ENCODE data around the gene RBM33. TPM values are rescaled to one million over a fixed set of nuclear protein-coding genes. Genes with fewer than 3 reads are reported as not detected.

Gene RBM33
- total and polyA plus RNA-seq, 10 donors, result 9.7 to 109 (median 90.0) TPM

GRCh38 chr7:155669717-155670505, 25.4 kb downstream of the RBM33 start:
- no peak for DNase-seq
- H3K4me1 ChIP-seq, result peaks cover 0 to 85% (median 50%) of the 10 kb centered on the region in 6 donors

GRCh38 chr7:155670521-155670920, 26.1 kb downstream of the RBM33 start:
- Histone ChIP-seq H3K4me3 (no peak overlapping the region), H3K27ac (peak overlapping the region in 1 of 8 donors; percentile 24), H3K36me3 (peaks cover 0 to 58% (median 8%) of the 10 kb centered on the region in 6 donors), H3K4me1 (peaks cover 0 to 82% (median 45%) of the 10 kb centered on the region in 6 donors), H3K9me3 (no peaks in the 10 kb centered on the region), H3K27me3 (replicated peaks in 1 of 7) (no peaks in the 10 kb centered on the region)
- no peak for TF ChIP-seq CTCF (IDR thresholded peaks at IDR 0.05 in 8 of 11, conservative IDR thresholded peaks at IDR 0.05 in 3 of 11)
- TF ChIP-seq POLR2A (IDR thresholded peaks at IDR 0.05), result no peak
- TF ChIP-seq POLR2AphosphoS5 (IDR thresholded peaks at IDR 0.05), result no peak
- DNase-seq, result no peak
- intact Hi-C loops (cut with DNase I; ENCODE audit: low total_unique reads), result no loop called here
- WGBS, 5 donors, result 66 to 81% (median 75%) methylated on average over 5 of the region's 5 CpGs

More at GRCh38 chr7:155669717-155670505, 25.4 kb downstream of the RBM33 start:
- Histone ChIP-seq H3K27ac (peak overlapping the region in 3 of 8 donors; percentile 9 to 52 (median 24)), H3K36me3 (peaks cover 0 to 61% (median 11%) of the 10 kb centered on the region in 6 donors), H3K27me3 (replicated peaks in 1 of 7) (no peaks in the 10 kb centered on the region), H3K9me3 (no peaks in the 10 kb centered on the region), H3K4me3 (no peak overlapping the region)
- WGBS, 5 donors, result 72 to 77% (median 74%) methylated on average over 11 of the region's 11 CpGs
- intact Hi-C loops (cut with DNase I; ENCODE audit: low total_unique reads), result no loop called here
- no peak for TF ChIP-seq CTCF (IDR thresholded peaks at IDR 0.05 in 8 of 11, conservative IDR thresholded peaks at IDR 0.05 in 3 of 11)
- TF ChIP-seq POLR2A (IDR thresholded peaks at IDR 0.05), result no peak
- no peak for TF ChIP-seq POLR2AphosphoS5 (IDR thresholded peaks at IDR 0.05)

- H3K27me3 ChIP-seq (replicated peaks in 1 of 7), result no peaks in the 10 kb centered on the region
- H3K4me1 ChIP-seq, result peaks cover 4 to 66% (median 32%) of the 10 kb centered on the region in 6 donors
- no peak overlapping the region for H3K4me3 ChIP-seq
- no peak for DNase-seq
- WGBS, 5 donors, result 93 to 96% (median 94%) methylated on average over 3 of the region's 3 CpGs
- no peaks in the 10 kb centered on the region for H3K9me3 ChIP-seq
- H3K36me3 ChIP-seq, result peaks cover 0 to 53% (median 12%) of the 10 kb centered on the region in 6 donors
- H3K27ac ChIP-seq, result no peak overlapping the region
- no peak for TF ChIP-seq POLR2AphosphoS5 (IDR thresholded peaks at IDR 0.05)
- TF ChIP-seq CTCF (IDR thresholded peaks at IDR 0.05 in 8 of 11, conservative IDR thresholded peaks at IDR 0.05 in 3 of 11), result no peak
- TF ChIP-seq POLR2A (IDR thresholded peaks at IDR 0.05), result no peak
- intact Hi-C loops (cut with DNase I; ENCODE audit: low total_unique reads), result no loop called here
These were observed 30.1 kb downstream of the RBM33 start for GRCh38 chr7:155674556-155674955.

GRCh38 chr7:155676052-155676451, 31.6 kb downstream of the RBM33 start:
- WGBS, 5 donors, result 47 to 64% (median 56%) methylated on average over 8 of the region's 8 CpGs
- intact Hi-C loops (cut with DNase I; ENCODE audit: low total_unique reads), result no loop called here
- TF ChIP-seq POLR2A (IDR thresholded peaks at IDR 0.05) (no peak), POLR2AphosphoS5 (IDR thresholded peaks at IDR 0.05) (no peak), CTCF (IDR thresholded peaks at IDR 0.05 in 8 of 11, conservative IDR thresholded peaks at IDR 0.05 in 3 of 11) (no peak)

More at GRCh38 chr7:155676052-155676451, 31.6 kb downstream of the RBM33 start:
- Histone ChIP-seq H3K27ac (peak overlapping the region in 1 of 8 donors; percentile 6), H3K4me3 (no peak overlapping the region), H3K27me3 (replicated peaks in 1 of 7) (no peaks in the 10 kb centered on the region), H3K36me3 (peaks cover 0 to 59% (median 19%) of the 10 kb centered on the region in 6 donors), H3K9me3 (no peaks in the 10 kb centered on the region), H3K4me1 (peaks cover 4 to 60% (median 19%) of the 10 kb centered on the region in 6 donors)
- no peak for DNase-seq
